GM12878 (cell line): Measurements from ENCODE around the gene SON. TPM values are rescaled to one million over a fixed set of nuclear protein-coding genes. Genes with fewer than 3 reads are reported as not detected.

ENCODE experiments used
- CBFB ChIP-seq: IDR thresholded peaks from 2 replicates; pipeline ENCODE4 v1.6.1; 2016; ENCODE audit warnings: antibody characterized with exemption, low read depth
- CEBPB ChIP-seq, 2 experiments: fragments of 150-350 bp in 1 of 2; IDR thresholded peaks; 2 replicates each; pipeline ENCODE4 v1.6.1; 2012 to 2014; ENCODE audit warnings: low read depth in 2 of 2, low read length in 2 of 2, borderline replicate concordance in 1 of 2, inconsistent platforms in 1 of 2
- CREM ChIP-seq: IDR thresholded peaks from 2 replicates; pipeline ENCODE4 v1.6.1; 2014; ENCODE audit warnings: antibody characterized with exemption, low read depth
- DPF2 ChIP-seq: fragments of 450-650 bp; IDR thresholded peaks from 2 replicates; pipeline ENCODE4 v1.6.1; 2017; ENCODE audit warnings: mild to moderate bottlenecking
- E2F4 ChIP-seq: IDR thresholded peaks from 2 replicates; pipeline ENCODE4 v1.6.1; 2012; ENCODE audit warnings: low read depth, low read length, improper control_type of control experiment
- E2F8 ChIP-seq: fragments of 450-650 bp; IDR thresholded peaks from 2 replicates; pipeline ENCODE4 v1.6.1; 2018; ENCODE audit warnings: mild to moderate bottlenecking, low read depth, moderate library complexity; ENCODE audit not compliant: partially characterized antibody
- IKZF1 ChIP-seq: fragments of 450-650 bp; conservative IDR thresholded peaks from 2 replicates; pipeline ENCODE4 v1.6.1; 2017; ENCODE audit warnings: antibody characterized with exemption, mild to moderate bottlenecking
- JUNB ChIP-seq: IDR thresholded peaks from 2 replicates; pipeline ENCODE4 v1.6.1; 2016; ENCODE audit warnings: antibody characterized with exemption, mild to moderate bottlenecking
- KAT2A ChIP-seq: conservative IDR thresholded peaks from 2 replicates; pipeline ENCODE4 v1.6.1; 2011; ENCODE audit warnings: low read depth, low read length; ENCODE audit not compliant: control insufficient read depth
- NFXL1 ChIP-seq: fragments of 450-650 bp; IDR thresholded peaks from 2 replicates; pipeline ENCODE4 v1.6.1; 2017; ENCODE audit warnings: antibody characterized with exemption, mild to moderate bottlenecking, borderline replicate concordance
- NFYA ChIP-seq: IDR thresholded peaks from 2 replicates; pipeline ENCODE4 v1.6.1; 2011; ENCODE audit warnings: low read depth, mild to moderate bottlenecking, low read length, improper control_type of control experiment, borderline replicate concordance
- NFYB ChIP-seq: IDR thresholded peaks from 2 replicates; pipeline ENCODE4 v1.6.1; 2011; ENCODE audit warnings: low read depth, mild to moderate bottlenecking, low read length, improper control_type of control experiment, moderate library complexity; ENCODE audit not compliant: insufficient read depth
- NR2C2 ChIP-seq: IDR thresholded peaks from 2 replicates; pipeline ENCODE4 v1.6.1; 2011; ENCODE audit warnings: borderline replicate concordance, low read depth; ENCODE audit not compliant: control insufficient read depth, insufficient read length
- PBX3 ChIP-seq: IDR thresholded peaks from 2 replicates; pipeline ENCODE4 v1.6.1; 2011; ENCODE audit warnings: mild to moderate bottlenecking, low read depth, low read length, moderate library complexity; ENCODE audit not compliant: insufficient replicate concordance
- POLR2AphosphoS5 ChIP-seq: IDR thresholded peaks from 2 replicates; pipeline ENCODE4 v1.6.1; 2011; ENCODE audit warnings: mild to moderate bottlenecking, low read length, inconsistent platforms
- PRDM15 ChIP-seq: fragments of 450-650 bp; formaldehyde crosslinking; IDR thresholded peaks from 2 replicates; pipeline ENCODE4 v1.4.0; 2020; ENCODE audit warnings: mild to moderate bottlenecking, moderate library complexity
- SIX5 ChIP-seq: IDR thresholded peaks from 2 replicates; pipeline ENCODE4 v1.6.1; 2011; ENCODE audit warnings: mild to moderate bottlenecking, low read depth, low read length, moderate library complexity; ENCODE audit not compliant: severe bottlenecking
- SREBF2 ChIP-seq: IDR thresholded peaks from 2 replicates; pipeline ENCODE4 v1.6.1; 2012; ENCODE audit warnings: mild to moderate bottlenecking, low read length
- SUZ12 ChIP-seq: fragments of 200-600 bp; sonication (generic); IDR thresholded peaks from one replicate; pipeline ENCODE4 v1.6.1; 2018; ENCODE audit warnings: antibody characterized with exemption, mild to moderate bottlenecking; ENCODE audit not compliant: unreplicated experiment
- TCF3 ChIP-seq: IDR thresholded peaks from 2 replicates; pipeline ENCODE4 v1.6.1; 2012; ENCODE audit warnings: low read depth, mild to moderate bottlenecking, low read length, borderline replicate concordance; ENCODE audit not compliant: insufficient read depth
- ZSCAN29 ChIP-seq: fragments of 450-650 bp; IDR thresholded peaks from 2 replicates; pipeline ENCODE4 v1.6.1; 2017; ENCODE audit warnings: mild to moderate bottlenecking, moderate library complexity
- polyA plus RNA-seq, 11 experiments: library from polyadenylated mRNA; depleted of rRNA in 4 of 11; unstranded in 6 of 11; stranded (reverse) in 5 of 11; fragments of >200 nt; fragmentation: Nextera tagmentation in 4 of 11; fragmentation: Illumina TruSeq in 1 of 11; extraction: Ambion mirVana in 4 of 11; extraction: Trizol in 1 of 11; gene quantifications; 1 replicate in 1 of 11; 2 replicates in 10 of 11; pipeline versions ENCODE4 v1.2.1 to v1.2.3, GENCODE V29; 2011 to 2016; ENCODE audit warnings: inconsistent platforms in 2 of 11, missing spikeins in 2 of 11, low read depth in 1 of 11
- total RNA-seq, 4 experiments: library from RNA; depleted of rRNA in 3 of 4; stranded (reverse); fragments of >200 nt in 3 of 4; fragmentation: Illumina TruSeq in 1 of 4; extraction: Trizol in 1 of 4; gene quantifications; 2 replicates each; pipeline versions ENCODE4 v1.2.1 to v1.2.3, GENCODE V29; 2013 to 2021

SON gene
- total and polyA plus RNA-seq, 10 of the 15 experiments (the other 5 are each of a cell fraction or from before 2014, with no cell fraction given), result 95.7 to 788 (median 251) TPM

- TF ChIP-seq PBX3 (no peak), CBFB (peak; percentile 7; the same call in 1 of the 2 replicates), IKZF1 (peak; percentile 62), E2F8 (no peak), TCF3 (peak; percentile 59; the same call in 1 of the 2 replicates), NR2C2 (no peak), PRDM15 (CRISPR knock-in tag) (no peak), KAT2A (no peak), NFYB (peak; percentile 98), E2F4 (no peak), NFYA (peak; percentile 24; the same call in 1 of the 2 replicates), SIX5 (peak; percentile 5), CREM (peak; percentile 94), NFXL1 (peak; percentile 98), SREBF2 (0 out of 2 replicates have a peak, but pooled peaks have one; percentile 11), POLR2AphosphoS5 (peak; percentile 98), JUNB (no peak), DPF2 (no peak), CEBPB (IDR thresholded peaks at IDR 0.05; ENCODE audit: borderline replicate concordance in 1 of 2, low read depth in 2 of 2, low read length in 2 of 2) (no peak; a peak in 1 of 4 replicates), ZSCAN29 (no peak), SUZ12 (no peak)
These were observed at the start of gene SON (continued) for GRCh38 chr21:33542640-33543504.
